ENCODE data around the gene ERH.

DNA sequence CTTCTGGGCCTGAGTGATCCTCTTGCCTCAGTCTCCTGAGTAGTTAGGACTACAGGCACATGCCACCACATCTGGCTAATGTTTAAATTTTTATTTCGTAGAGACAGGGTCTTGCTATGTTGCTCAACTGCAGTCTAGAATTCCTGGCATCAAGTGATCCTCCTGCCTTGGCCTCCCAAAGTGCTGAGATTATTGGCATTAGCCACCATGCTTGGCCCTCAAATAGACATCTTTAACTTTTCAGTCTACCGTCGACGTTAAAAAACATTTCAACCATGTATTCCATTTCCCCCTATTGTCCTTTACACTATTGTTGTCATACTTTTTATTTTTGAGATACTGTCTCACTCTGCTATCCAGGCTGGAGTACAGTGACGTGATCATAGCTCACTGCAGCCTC, 22.4 kb downstream of the ERH start:
- TF ChIP-seq, protein P1, sequence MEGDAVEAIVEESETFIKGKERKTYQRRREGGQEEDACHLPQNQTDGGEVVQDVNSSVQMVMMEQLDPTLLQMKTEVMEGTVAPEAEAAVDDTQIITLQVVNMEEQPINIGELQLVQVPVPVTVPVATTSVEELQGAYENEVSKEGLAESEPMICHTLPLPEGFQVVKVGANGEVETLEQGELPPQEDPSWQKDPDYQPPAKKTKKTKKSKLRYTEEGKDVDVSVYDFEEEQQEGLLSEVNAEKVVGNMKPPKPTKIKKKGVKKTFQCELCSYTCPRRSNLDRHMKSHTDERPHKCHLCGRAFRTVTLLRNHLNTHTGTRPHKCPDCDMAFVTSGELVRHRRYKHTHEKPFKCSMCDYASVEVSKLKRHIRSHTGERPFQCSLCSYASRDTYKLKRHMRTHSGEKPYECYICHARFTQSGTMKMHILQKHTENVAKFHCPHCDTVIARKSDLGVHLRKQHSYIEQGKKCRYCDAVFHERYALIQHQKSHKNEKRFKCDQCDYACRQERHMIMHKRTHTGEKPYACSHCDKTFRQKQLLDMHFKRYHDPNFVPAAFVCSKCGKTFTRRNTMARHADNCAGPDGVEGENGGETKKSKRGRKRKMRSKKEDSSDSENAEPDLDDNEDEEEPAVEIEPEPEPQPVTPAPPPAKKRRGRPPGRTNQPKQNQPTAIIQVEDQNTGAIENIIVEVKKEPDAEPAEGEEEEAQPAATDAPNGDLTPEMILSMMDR (IDR thresholded peaks at IDR 0.05): no peak
- no peak for TF ChIP-seq POLR2A (IDR thresholded peaks at IDR 0.05)
